Embryonic facial prominence (tissue), 1 donor: ENCODE results near the gene OBSCN.

ENCODE experiments used
- DNase-seq: peaks from one replicate; pipeline ENCODE4 v3.0.0-alpha.2; 2016; ENCODE audit errors: extremely low spot score

OBSCN gene

GRCh38 chr1:228417483-228418203, 209.8 kb downstream of the OBSCN start:
- DNase-seq, result no peak

GRCh38 chr1:228420968-228421826, 213.4 kb downstream of the OBSCN start:
- DNase-seq, result no peak

DNA sequence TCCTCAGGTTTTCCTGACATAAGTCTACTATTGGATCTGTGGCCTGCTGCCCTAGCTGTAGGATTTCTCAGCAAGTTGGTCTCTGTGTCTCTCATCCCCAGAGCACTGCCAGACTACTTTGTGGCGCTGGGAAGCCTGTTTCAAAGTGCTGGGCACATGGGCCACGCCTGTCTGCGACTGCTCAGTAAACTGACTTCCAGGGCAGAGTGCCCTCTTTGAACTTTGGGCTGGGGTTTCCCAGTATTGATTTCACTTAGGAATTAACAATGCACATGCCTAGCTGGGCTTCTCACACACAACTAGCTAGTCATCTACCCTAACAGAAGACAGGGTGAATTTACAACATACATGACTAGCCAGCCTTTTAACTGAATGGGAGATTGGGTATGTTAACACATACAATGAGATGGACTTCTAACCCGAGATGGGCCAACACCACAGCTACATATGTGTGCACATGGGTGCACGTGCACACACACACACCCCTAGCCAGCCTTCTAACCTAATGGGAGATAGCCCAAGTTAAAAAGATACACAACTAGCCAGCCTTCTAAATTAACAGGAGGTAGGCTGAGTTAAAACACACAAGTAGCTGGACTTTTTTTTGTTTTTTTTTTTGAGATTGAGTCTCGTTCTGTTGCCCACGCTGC, 215.7 kb downstream of the OBSCN start:
- no peak for DNase-seq

- no peak for DNase-seq
Measured at GRCh38 chr1:228424685-228425660, 217.1 kb downstream of the OBSCN start.

- DNase-seq, result no peak
Measured at GRCh38 chr1:228426518-228427175, 218.8 kb downstream of the OBSCN start.

- DNase-seq, result no peak
Measured at GRCh38 chr1:228428412-228428811, 220.6 kb downstream of the OBSCN start.
